Sciatic nerve (tissue), 2 donors: ENCODE data around the gene FAM53A. TPM values are rescaled to one million over a fixed set of nuclear protein-coding genes. Genes with fewer than 3 reads are reported as not detected.

Experiments used
- ATAC-seq: fragments of 200-7000 bp; cut with Tn5 transposase; one replicate; pipeline ENCODE4 v1.9.1; 2020; ENCODE audit warnings: mild to moderate bottlenecking, moderate library complexity
- DNase-seq: peaks from one replicate; pipeline ENCODE4 v3.0.0-alpha.2; 2020; ENCODE audit warnings: low spot score
- intact Hi-C: fragments of 100-400 bp; cut with DNase I; formaldehyde crosslinking; loops from one replicate; pipeline ENCODE4 v1.14.2; 2022
- total RNA-seq: library from RNA; stranded (reverse); fragmentation: NEBNext Ultra II Directional; extraction: Animal tissue kit (Norgen Biotek cat#: 25700); gene quantifications from one replicate; pipeline ENCODE4 v1.2.1, GENCODE V29; 2021
- donor health status: DM: no; HTN: no; CAD: no.
- donor health status: DM: no; HTN: no; CAD: no.

The FAM53A gene
- total RNA-seq, 1 donor from 2014 or later = 1.9 TPM

- DNase-seq (no peak), ATAC-seq (no peak)
- intact Hi-C loops = no loop called here
These were observed 82.1 kb downstream of the FAM53A start for GRCh38 chr4:1601852-1602654.

GRCh38 chr4:1601533-1601835 lies 82.6 kb downstream of the FAM53A start:
- intact Hi-C loops = no loop called here
- DNase-seq (no peak), ATAC-seq (no peak)

- no peak for DNase-seq
- no peak for ATAC-seq
- intact Hi-C loops = no loop called here
These were observed 83.1 kb downstream of the FAM53A start for GRCh38 chr4:1600811-1601532.

- ATAC-seq = no peak
- intact Hi-C loops = no loop called here
- no peak for DNase-seq
These were observed 83.8 kb downstream of the FAM53A start for GRCh38 chr4:1600211-1600780.

- ATAC-seq (no peak), DNase-seq (no peak)
- intact Hi-C loops = no loop called here
These were observed 84.5 kb downstream of the FAM53A start for GRCh38 chr4:1599491-1600210.

- no peak for ATAC-seq
These were observed 85.1 kb downstream of the FAM53A start for GRCh38 chr4:1599026-1599481.

GRCh38 chr4:1598206-1599025 lies 85.7 kb downstream of the FAM53A start:
- DNase-seq (no peak), ATAC-seq (no peak)
- intact Hi-C loops = no loop called here

More at GRCh38 chr4:1599026-1599481, 85.1 kb downstream of the FAM53A start:
- DNase-seq = no peak
- intact Hi-C loops = no loop called here

GRCh38 chr4:1597021-1597931 lies 86.8 kb downstream of the FAM53A start:
- DNase-seq (no peak), ATAC-seq (no peak)
- intact Hi-C loops = no loop called here

- intact Hi-C loops = no loop called here
- ATAC-seq (no peak), DNase-seq (no peak)
These were observed 87.7 kb downstream of the FAM53A start for GRCh38 chr4:1596393-1596792.

- intact Hi-C loops = no loop called here
- no peak for ATAC-seq
- DNase-seq = no peak
These were observed 88.3 kb downstream of the FAM53A start for GRCh38 chr4:1595789-1596325.

GRCh38 chr4:1594871-1595788 lies 89.0 kb downstream of the FAM53A start:
- ATAC-seq = no peak
- DNase-seq = no peak
- intact Hi-C loops = loop anchor here (1.0 kb wide), 1 partner anchor 230 kb away; no protein-coding TSS in a partner anchor

- intact Hi-C loops = loop anchor here (1.0 kb wide), 1 partner anchor 229 kb away; no protein-coding TSS in a partner anchor
- no peak for DNase-seq
- no peak for ATAC-seq
These were observed 90.2 kb downstream of the FAM53A start for GRCh38 chr4:1593881-1594345.

- intact Hi-C loops = no loop called here
- no peak for DNase-seq
- ATAC-seq = no peak
These were observed 90.7 kb downstream of the FAM53A start for GRCh38 chr4:1593458-1593857.

GRCh38 chr4:1592709-1593417 lies 91.2 kb downstream of the FAM53A start:
- DNase-seq = peak; percentile 39
- intact Hi-C loops = no loop called here
- no peak for ATAC-seq

- DNase-seq (peak; percentile 12), ATAC-seq (no peak)
- intact Hi-C loops = no loop called here
These were observed 91.9 kb downstream of the FAM53A start for GRCh38 chr4:1592068-1592708.
